Activated B cell treated with CpG ODN at 0.5 μM for 24 hours (primary cell): ENCODE results near the gene RETREG2. TPM values are rescaled to one million over a fixed set of nuclear protein-coding genes. Genes with fewer than 3 reads are reported as not detected.

Experiments used
- ATAC-seq: fragments of 200-7000 bp; cut with Tn5 transposase; one replicate; pipeline ENCODE4 v1.10.0; 2021; ENCODE audit warnings: low read depth, mild to moderate bottlenecking, moderate library complexity
- CTCF ChIA-PET: fragments of 350-600 bp; sonication (Branson Sonifier 250); formaldehyde crosslinking; loops from one replicate; lab custom pipeline; 2021; ENCODE audit warnings: antibody characterized with exemption; lab: Charles Lee
- POLR2A ChIA-PET: fragments of 350-600 bp; sonication (Branson Sonifier 250); formaldehyde crosslinking; loops from one replicate; lab custom pipeline; 2021; ENCODE audit warnings: antibody characterized with exemption; lab: Charles Lee
- DNase-seq: peaks from one replicate; pipeline ENCODE4 v3.0.0; 2022
- H3K27ac Mint-ChIP-seq: one replicate; pipeline ENCODE4 v1.8.0; 2020; ENCODE audit warnings: mixed read lengths
- H3K27me3 Mint-ChIP-seq: one replicate; pipeline ENCODE4 v1.8.0; 2021; ENCODE audit warnings: mixed read lengths
- H3K36me3 Mint-ChIP-seq: one replicate; pipeline ENCODE4 v1.8.0; 2021; ENCODE audit warnings: low read depth, mixed read lengths
- H3K4me1 Mint-ChIP-seq: one replicate; pipeline ENCODE4 v1.8.0; 2021; ENCODE audit warnings: mixed read lengths
- H3K4me3 Mint-ChIP-seq: one replicate; pipeline ENCODE4 v1.8.0; 2020; ENCODE audit warnings: mild to moderate bottlenecking, mixed read lengths
- H3K9me3 Mint-ChIP-seq: one replicate; pipeline ENCODE4 v1.8.0; 2020; ENCODE audit warnings: mixed read lengths
- CTCF ChIP-seq: fragments of 200-600 bp; IDR thresholded peaks from one replicate; pipeline ENCODE4 v1.8.0; 2022; ENCODE audit warnings: antibody characterized with exemption, mild to moderate bottlenecking
- intact Hi-C: fragments of 100-400 bp; cut with micrococcal nuclease; formaldehyde crosslinking; loops from one replicate; pipeline ENCODE4 v1.15.1; 2024
- total RNA-seq: library from RNA; stranded (reverse); gene quantifications from 2 replicates; pipeline ENCODE4 v1.2.3, GENCODE V29; 2022

The RETREG2 gene
- total RNA-seq, 1 donor from 2014 or later, result 78.6 TPM

- Mint-ChIP-seq H3K4me3 (no peak overlapping the region), H3K4me1 (peaks cover 27% of the 10 kb centered on the region), H3K27me3 (no peaks in the 10 kb centered on the region), H3K9me3 (no peaks in the 10 kb centered on the region), H3K27ac (no peak overlapping the region), H3K36me3 (peaks cover 37% of the 10 kb centered on the region)
- ATAC-seq (no peak), DNase-seq (no peak)
- no peak for TF ChIP-seq CTCF
- intact Hi-C loops, result loop anchor here (1.0 kb wide), 4 partner anchors 35 to 84 kb away; partner anchors contain the start of genes CNPPD1 and NHEJ1
- CTCF ChIA-PET, result interaction anchor here (0.6 to 2.0 kb wide), 11 partner anchors 16 to 548 kb away, joined by 3 to 14 read pairs (median 3); partner anchors contain the start of gene NHEJ1
- POLR2A ChIA-PET, result interaction anchor here (0.6 to 3.0 kb wide), 13 partner anchors 19 to 177 kb away, joined by 3 to 22 read pairs (median 6); partner anchors contain the start of genes ANKZF1, CNPPD1, DNAJB2 and DNPEP
These were observed 32.8 kb downstream of the RETREG2 start for GRCh38 chr2:219210886-219211362.

DNA sequence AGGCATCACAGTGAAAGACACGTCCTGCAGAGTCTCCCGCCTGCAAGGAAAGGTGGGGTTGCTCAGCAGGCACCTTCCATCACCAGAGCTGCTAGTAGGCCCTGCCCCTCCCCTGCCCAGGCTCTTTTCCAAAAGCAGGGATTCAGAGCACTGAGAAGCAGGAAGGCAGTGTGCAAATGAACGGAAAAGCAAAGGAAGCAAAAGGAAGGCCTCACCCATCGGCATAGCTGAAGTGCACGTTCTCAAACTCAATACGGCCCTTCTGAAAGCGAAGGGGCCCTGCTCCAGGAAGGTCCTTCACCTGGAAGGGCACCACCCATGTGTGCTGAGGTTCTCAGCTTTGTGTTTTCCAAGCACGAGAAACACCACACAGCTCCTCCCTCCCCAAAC, 34.9 kb downstream of the RETREG2 start:
- Mint-ChIP-seq H3K4me3 (no peak overlapping the region), H3K27ac (no peak overlapping the region), H3K27me3 (no peaks in the 10 kb centered on the region), H3K9me3 (no peaks in the 10 kb centered on the region), H3K4me1 (peaks cover 20% of the 10 kb centered on the region), H3K36me3 (peaks cover 36% of the 10 kb centered on the region)
- POLR2A ChIA-PET, result interaction anchor here (2.2 to 3.0 kb wide), 2 partner anchors 36 to 66 kb away, joined by 21 to 22 read pairs; partner anchors contain the start of genes CNPPD1 and DNAJB2
- intact Hi-C loops, result no loop called here
- DNase-seq, result no peak
- CTCF ChIA-PET, result interaction anchor here (1.4 kb wide), 1 partner anchor 53 kb away, joined by 4 read pairs; no protein-coding TSS in a partner anchor
- no peak for ATAC-seq
- TF ChIP-seq CTCF, result no peak

- peaks cover 30% of the 10 kb centered on the region for H3K36me3 Mint-ChIP-seq
- H3K27ac Mint-ChIP-seq, result no peak overlapping the region
- H3K27me3 Mint-ChIP-seq, result no peaks in the 10 kb centered on the region
- no peak for ATAC-seq
- TF ChIP-seq CTCF, result no peak
- intact Hi-C loops, result no loop called here
- no peak overlapping the region for H3K4me3 Mint-ChIP-seq
- H3K4me1 Mint-ChIP-seq, result peaks cover 18% of the 10 kb centered on the region
- no peak for DNase-seq
- CTCF ChIA-PET, result interaction anchor here (1.3 to 1.4 kb wide), 2 partner anchors 54 to 81 kb away, joined by 4 read pairs; no protein-coding TSS in a partner anchor
- H3K9me3 Mint-ChIP-seq, result no peaks in the 10 kb centered on the region
- POLR2A ChIA-PET, result interaction anchor here (3.0 kb wide), 1 partner anchor 37 kb away, joined by 21 read pairs; the partner anchor contains the start of gene CNPPD1
These were observed 35.5 kb downstream of the RETREG2 start for GRCh38 chr2:219213486-219214071.

DNA sequence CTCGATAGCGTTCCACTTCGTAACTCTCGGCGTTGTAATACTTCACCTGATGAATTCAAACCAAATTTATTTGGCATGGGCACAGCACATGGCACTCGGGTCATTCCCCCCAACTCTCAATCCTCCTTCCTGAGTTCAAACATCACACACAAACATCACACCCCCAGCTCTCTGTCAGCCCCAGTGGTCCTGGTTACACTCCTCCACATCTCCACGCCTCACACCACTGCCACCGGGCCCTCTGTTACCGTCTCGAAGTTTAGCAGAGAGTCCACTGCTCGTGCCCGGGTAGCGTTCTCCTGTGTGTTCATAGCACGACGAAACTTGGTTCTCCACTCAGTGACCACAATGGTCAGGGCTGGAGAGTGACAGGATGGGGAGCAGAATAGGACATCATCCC, 36.1 kb downstream of the RETREG2 start:
- ChIA-PET CTCF (interaction anchor here (1.3 kb wide), 1 partner anchor 81 kb away, joined by 4 read pairs; no protein-coding TSS in a partner anchor), POLR2A (no interaction called here)
- intact Hi-C loops, result no loop called here
- Mint-ChIP-seq H3K36me3 (peaks cover 27% of the 10 kb centered on the region), H3K27me3 (no peaks in the 10 kb centered on the region), H3K27ac (no peak overlapping the region), H3K4me1 (peaks cover 22% of the 10 kb centered on the region), H3K4me3 (no peak overlapping the region), H3K9me3 (no peaks in the 10 kb centered on the region)
- ATAC-seq, result no peak
- TF ChIP-seq CTCF, result no peak
- no peak for DNase-seq

DNA sequence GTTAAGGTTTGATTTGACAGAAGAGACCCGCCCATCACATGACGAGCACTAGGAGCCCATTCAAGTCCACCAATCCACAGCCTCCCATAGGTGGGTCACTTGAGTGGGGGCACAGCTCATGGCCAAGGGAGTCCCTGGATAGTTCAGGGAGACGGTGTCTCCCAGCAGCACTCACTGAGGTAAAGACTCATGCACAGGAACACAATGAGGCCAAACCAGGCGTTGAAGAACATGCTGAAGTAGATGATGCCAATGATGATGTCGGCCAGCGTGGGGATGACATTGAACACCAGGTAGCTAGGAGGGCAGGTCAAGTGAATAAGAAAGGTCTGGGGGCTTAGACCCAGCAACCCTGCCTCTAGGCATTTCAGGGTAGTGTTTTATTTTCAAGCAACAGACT, 36.7 kb downstream of the RETREG2 start:
- Mint-ChIP-seq H3K27ac (no peak overlapping the region), H3K4me1 (peaks cover 28% of the 10 kb centered on the region), H3K4me3 (no peak overlapping the region), H3K27me3 (no peaks in the 10 kb centered on the region), H3K36me3 (peaks cover 25% of the 10 kb centered on the region), H3K9me3 (no peaks in the 10 kb centered on the region)
- ATAC-seq (no peak), DNase-seq (no peak)
- intact Hi-C loops, result no loop called here
- ChIA-PET POLR2A (interaction anchor here (1.0 to 1.3 kb wide), 2 partner anchors 15 to 30 kb away, joined by 3 read pairs; partner anchors contain the start of genes ANKZF1, ATG9A, GLB1L and STK16), CTCF (interaction anchor here (1.0 to 1.3 kb wide), 2 partner anchors 45 to 80 kb away, joined by 3 to 4 read pairs; partner anchors contain the start of gene SLC23A3)
- TF ChIP-seq CTCF, result no peak
